Activated T-cell treated with anti-CD3 and anti-CD28 coated beads for 48 hours (primary cell): ENCODE data around the gene DDX49.
"Not testable (repeated sequence)": the region's sequence is repeated elsewhere in the genome, so short reads cannot be mapped to it uniquely, and the experiment has no call there.

ENCODE experiments used
- DNase-seq: peaks from one replicate; pipeline ENCODE4 v3.0.0-alpha.2; 2020; ENCODE audit warnings: low read depth

Gene DDX49

GRCh38 chr19:18895824-18896341 is 23.6 kb upstream of the DDX49 start, which contains the start of gene CERS1:
Gene CERS1 (minus strand): TSS chr19:18896158. CDS start chr19:18896072, 86 bp downstream.
- no peak for DNase-seq

- no peak for DNase-seq
Measured at GRCh38 chr19:18896421-18896841, 23.1 kb upstream of the DDX49 start.

- no peak for DNase-seq
Measured at GRCh38 chr19:18897094-18898029, 22.2 kb upstream of the DDX49 start.

GRCh38 chr19:18898081-18898606 is 21.4 kb upstream of the DDX49 start:
- no peak for DNase-seq

- DNase-seq = no peak
Measured at GRCh38 chr19:18898607-18899408, 20.7 kb upstream of the DDX49 start.

- DNase-seq = no peak
Measured at GRCh38 chr19:18899624-18900560, 19.6 kb upstream of the DDX49 start.

- DNase-seq = no peak
Measured at GRCh38 chr19:18900700-18901481, 18.6 kb upstream of the DDX49 start.

- DNase-seq = no peak
Measured at GRCh38 chr19:18901491-18901890, 18.0 kb upstream of the DDX49 start.

- not testable (repeated sequence) for DNase-seq
Measured at GRCh38 chr19:18902519-18902918, 17.0 kb upstream of the DDX49 start.

GRCh38 chr19:18903156-18904037 is 16.1 kb upstream of the DDX49 start:
- DNase-seq = no peak

- no peak for DNase-seq
Measured at GRCh38 chr19:18904334-18905057, 15.0 kb upstream of the DDX49 start.

GRCh38 chr19:18905058-18905456 is 14.5 kb upstream of the DDX49 start:
- DNase-seq = no peak

- no peak for DNase-seq
Measured at GRCh38 chr19:18905513-18906236, 13.8 kb upstream of the DDX49 start.

GRCh38 chr19:18906605-18907519 is 12.7 kb upstream of the DDX49 start:
- DNase-seq = no peak

- no peak for DNase-seq
Measured at GRCh38 chr19:18908917-18909619, 10.4 kb upstream of the DDX49 start.

- no peak for DNase-seq
Measured at GRCh38 chr19:18910010-18910409, 9.5 kb upstream of the DDX49 start.
